Heart right ventricle (tissue), 16 donors: ENCODE measurements around the gene CCDC127. TPM values are rescaled to one million over a fixed set of nuclear protein-coding genes. Genes with fewer than 3 reads are reported as not detected.
A peak's percentile ranks its signal among the peaks of the same experiment; 100 is the strongest.
"Not testable (repeated sequence)": the region's sequence is repeated elsewhere in the genome, so short reads cannot be mapped to it uniquely, and the experiment has no call there.

ENCODE experiments used
- ATAC-seq, 8 donors: fragments of 200-7000 bp; cut with Tn5 transposase; one replicate each; pipeline ENCODE4 v1.9.1; 2020; ENCODE audit warnings: mild to moderate bottlenecking in 8 of 8, moderate library complexity in 8 of 8, moderate number of reproducible peaks in 1 of 8
- DNase-seq, 2 donors: peaks; one replicate each; pipeline ENCODE4 v3.0.0-alpha.2; 2020
- H3K27ac ChIP-seq, 10 donors: fragments of 200-600 bp; sonication (generic) in 2 of 10; one replicate each; pipeline versions ENCODE4 v1.5.0 to v1.8.0; 2020 to 2022; ENCODE audit warnings: mild to moderate bottlenecking in 3 of 10
- H3K27me3 ChIP-seq, 7 donors: fragments of 200-600 bp; one replicate each; pipeline ENCODE4 v1.8.0; 2021 to 2022; ENCODE audit warnings: mild to moderate bottlenecking in 2 of 7
- H3K36me3 ChIP-seq, 9 donors: fragments of 200-600 bp; sonication (generic) in 1 of 9; one replicate each; pipeline versions ENCODE4 v1.5.0 to v1.8.0; 2020 to 2022; ENCODE audit warnings: mild to moderate bottlenecking in 2 of 9
- H3K4me1 ChIP-seq, 9 donors: fragments of 200-600 bp; sonication (generic) in 1 of 9; one replicate each; pipeline versions ENCODE4 v1.5.0 to v1.8.0; 2020 to 2022; ENCODE audit warnings: mild to moderate bottlenecking in 4 of 9
- H3K4me3 ChIP-seq, 10 donors: fragments of 200-600 bp; sonication (generic) in 2 of 10; one replicate each; pipeline versions ENCODE4 v1.5.0 to v1.8.0; 2020 to 2022; ENCODE audit warnings: mild to moderate bottlenecking in 7 of 10, moderate library complexity in 2 of 10
- H3K9me3 ChIP-seq, 11 donors: fragments of 200-600 bp in 10 of 11; sonication (generic) in 2 of 11; one replicate each; pipeline versions ENCODE4 v1.5.0 to v1.8.0; 2013 to 2022; ENCODE audit warnings: mild to moderate bottlenecking in 2 of 11, control low read depth in 1 of 11, moderate library complexity in 1 of 11
- WGBS, 2 donors: extraction: QIAGEN DNeasy Blood & Tissue Kit; methylation state at CpG; one replicate each; pipeline ENCODE4 v1.1.7; 2013; ENCODE audit warnings: inconsistent platforms in 1 of 2; 5-methylcytosine and 5-hydroxymethylcytosine counted together
- intact Hi-C, 10 donors: fragments of 100-400 bp; cut with DNase I; formaldehyde crosslinking; loops; one replicate each; pipeline versions ENCODE4 v1.11.1 to v1.14.2; 2022
- polyA plus RNA-seq, 2 donors: library from polyadenylated mRNA; stranded (reverse); fragments of 200-250 nt; gene quantifications; one replicate each; pipeline ENCODE4 v1.2.3, GENCODE V29; 2013
- total RNA-seq, 10 donors: library from RNA; stranded (reverse); fragmentation: NEBNext Ultra II Directional in 3 of 10; extraction: Animal tissue kit (Norgen Biotek cat#: 25700) in 3 of 10; gene quantifications; one replicate each; pipeline versions ENCODE4 v1.2.1 to v1.2.4, GENCODE V29; 2021 to 2023
- TF ChIP-seq, protein P1 (sequence below), 9 donors: fragments of 200-600 bp; sonication (generic) in 2 of 9; IDR thresholded peaks; one replicate each; pipeline versions ENCODE4 v1.5.0 to v1.8.0; 2021 to 2022; ENCODE audit warnings: antibody characterized with exemption in 9 of 9, mild to moderate bottlenecking in 5 of 9, moderate library complexity in 1 of 9
- donor health status: Arrhythmogenic right ventricular cardiomyopathy.
- donor health status: ischemic (EF 13 %, LVEDD 7.1; RV severe dilation, severe dysfunction).
- donor health status: healthy with polysubstance abuse.
- donor health status: DM: no; HTN: yes; CAD: no.
- donor health status: DM: no; HTN: no; CAD: no.
- donor health status: ischemic (EF 25% LVEDD 6.9; RV normal size, moderate dysfunction).
- donor health status: ischemic (EF 25% LVEDD 5.7; RV mildly dilated, moderate dysfunction).
- donor health status: healthy.
- donor health status: DM: yes; HTN: yes; CAD: no.
- donor health status: Ischemic cardiomyopathy.
- donor health status: ischemic (EF 35%, LVEDD 5.7; RV mildly dilated, moderate dysfunction).
- donor health status: nonischemic (EF 11% LVEDD 7.7; RV severe dilation, severe dysfunction).
- donor health status: DM: yes; HTN: yes; CAD: no.
- donor health status: PGD.
- donor health status: ischemic (EF 29% LVEDD 5.4; RV normal size, mild dysfunction).
- donor health status: nonischemic (EF 23%, LVEDD 6.1; RV moderate dilation, normal function).

The CCDC127 gene
- total and polyA plus RNA-seq, 12 donors = 3.8 to 10.4 (median 7.5) TPM

DNA sequence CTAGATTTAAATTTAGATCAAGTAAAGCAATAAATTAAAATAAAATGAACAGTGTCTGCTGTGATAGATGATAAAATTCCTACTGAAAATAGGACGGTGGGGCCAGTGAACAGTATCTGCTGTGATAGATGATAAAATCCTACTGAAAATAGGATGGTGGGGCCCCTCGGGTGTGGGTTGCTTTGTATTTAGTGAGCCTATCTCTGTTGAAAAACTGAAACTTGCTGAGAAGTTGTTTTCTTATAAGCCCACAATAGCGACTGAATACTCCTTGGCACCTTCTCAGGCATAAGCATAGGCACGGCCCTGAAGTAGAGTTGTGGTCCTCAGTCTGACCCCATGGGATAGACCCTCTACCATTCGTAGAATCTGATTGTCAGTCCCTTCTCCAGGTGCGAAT lies 5.8 kb upstream of the CCDC127 start:
- WGBS, 2 donors = 45 to 64% methylated on average over 6 of the region's 6 CpGs
- ATAC-seq = no peak
- TF ChIP-seq, protein P1, sequence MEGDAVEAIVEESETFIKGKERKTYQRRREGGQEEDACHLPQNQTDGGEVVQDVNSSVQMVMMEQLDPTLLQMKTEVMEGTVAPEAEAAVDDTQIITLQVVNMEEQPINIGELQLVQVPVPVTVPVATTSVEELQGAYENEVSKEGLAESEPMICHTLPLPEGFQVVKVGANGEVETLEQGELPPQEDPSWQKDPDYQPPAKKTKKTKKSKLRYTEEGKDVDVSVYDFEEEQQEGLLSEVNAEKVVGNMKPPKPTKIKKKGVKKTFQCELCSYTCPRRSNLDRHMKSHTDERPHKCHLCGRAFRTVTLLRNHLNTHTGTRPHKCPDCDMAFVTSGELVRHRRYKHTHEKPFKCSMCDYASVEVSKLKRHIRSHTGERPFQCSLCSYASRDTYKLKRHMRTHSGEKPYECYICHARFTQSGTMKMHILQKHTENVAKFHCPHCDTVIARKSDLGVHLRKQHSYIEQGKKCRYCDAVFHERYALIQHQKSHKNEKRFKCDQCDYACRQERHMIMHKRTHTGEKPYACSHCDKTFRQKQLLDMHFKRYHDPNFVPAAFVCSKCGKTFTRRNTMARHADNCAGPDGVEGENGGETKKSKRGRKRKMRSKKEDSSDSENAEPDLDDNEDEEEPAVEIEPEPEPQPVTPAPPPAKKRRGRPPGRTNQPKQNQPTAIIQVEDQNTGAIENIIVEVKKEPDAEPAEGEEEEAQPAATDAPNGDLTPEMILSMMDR (IDR thresholded peaks at IDR 0.05) = no peak
- Histone ChIP-seq H3K36me3 (peaks cover 8 to 57% (median 48%) of the 10 kb centered on the region in 9 donors), H3K27ac (peak overlapping the region in 1 of 10 donors; percentile 4), H3K27me3 (no peaks in the 10 kb centered on the region), H3K9me3 (no peaks in the 10 kb centered on the region), H3K4me3 (no peak overlapping the region), H3K4me1 (peaks cover 3 to 54% (median 44%) of the 10 kb centered on the region in 9 donors)
- DNase-seq = no peak
- intact Hi-C loops = loop anchor here in 1 of 10 donors (10.0 kb wide), 1 partner anchor 51 kb away; the partner anchor contains the start of gene PDCD6

DNA sequence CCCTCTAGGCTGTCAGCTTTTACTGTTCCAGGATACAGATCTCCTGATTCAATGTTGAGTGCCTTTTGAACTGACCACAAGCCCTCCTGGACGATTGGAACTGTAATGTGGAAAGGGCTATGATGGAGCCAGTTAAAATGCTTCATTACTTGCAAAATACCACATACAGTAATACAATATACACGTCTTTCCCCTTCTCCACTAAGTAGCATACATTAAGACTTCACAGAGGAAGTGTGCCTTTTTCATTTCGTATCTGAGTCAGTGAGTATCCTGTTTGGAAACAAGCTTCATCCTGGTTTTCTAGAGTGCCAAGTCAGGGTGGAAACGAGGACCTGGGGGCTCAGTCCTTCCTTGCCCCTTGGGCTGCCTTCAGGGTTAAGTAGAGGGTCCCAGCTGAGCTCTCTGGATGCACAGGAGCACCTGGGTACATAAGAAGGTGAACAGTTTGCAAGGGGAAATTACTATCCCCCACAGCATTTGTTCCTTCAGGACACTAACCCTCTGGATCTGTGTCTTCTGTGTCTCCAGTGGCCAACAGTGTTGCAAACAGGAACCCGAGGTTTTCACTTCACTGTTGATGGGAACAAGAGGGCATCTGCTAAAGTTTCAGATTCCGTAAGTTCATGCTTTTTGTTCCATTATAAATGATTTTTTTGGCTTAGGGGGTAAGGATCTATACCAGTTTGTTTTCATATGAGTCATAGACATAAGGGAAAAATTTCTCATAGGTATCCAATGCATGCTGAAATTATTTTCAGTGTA lies 5.2 kb upstream of the CCDC127 start:
- not testable (repeated sequence) for H3K9me3 ChIP-seq, H3K4me3 ChIP-seq, DNase-seq, H3K27me3 ChIP-seq, H3K27ac ChIP-seq, ATAC-seq
- Histone ChIP-seq H3K4me1 (peaks cover 3 to 54% (median 44%) of the 10 kb centered on the region in 9 donors), H3K36me3 (peaks cover 5 to 50% (median 43%) of the 10 kb centered on the region in 9 donors)
- 22 to 31% methylated on average over 6 of the region's 6 CpGs for WGBS, 2 donors
- intact Hi-C loops = loop anchor here in 1 of 10 donors (10.0 kb wide), 1 partner anchor 52 kb away; the partner anchor contains the start of gene PDCD6

DNA sequence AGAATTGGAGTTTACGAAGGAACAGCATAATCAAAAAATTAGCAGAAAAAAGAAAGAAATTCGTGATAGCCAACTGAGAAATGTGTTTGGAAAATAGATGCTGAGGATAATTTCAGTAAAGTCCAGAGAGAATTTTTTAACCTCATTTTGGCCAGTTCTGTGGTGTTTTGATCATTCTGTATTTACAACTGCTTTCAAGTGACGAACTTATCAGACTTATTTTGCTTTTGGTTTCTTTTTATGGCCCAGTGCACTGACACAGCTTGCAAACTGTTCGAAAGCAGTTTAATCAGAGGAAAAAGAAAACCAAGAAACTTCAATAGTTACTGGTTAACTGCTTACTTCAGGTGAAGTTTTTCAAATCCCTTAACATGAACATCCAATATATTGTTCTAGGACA lies 2.0 kb upstream of the CCDC127 start:
- H3K36me3 ChIP-seq = peaks cover 0 to 24% (median 12%) of the 10 kb centered on the region in 9 donors
- no peaks in the 10 kb centered on the region for H3K27me3 ChIP-seq
- WGBS, 2 donors = 22 to 26% methylated on average over 4 of the region's 4 CpGs
- H3K9me3 ChIP-seq = no peaks in the 10 kb centered on the region
- no peak for DNase-seq
- peaks cover 3 to 66% (median 48%) of the 10 kb centered on the region in 9 donors for H3K4me1 ChIP-seq
- TF ChIP-seq, protein P1 (IDR thresholded peaks at IDR 0.05) = no peak
- ATAC-seq = no peak
- peak overlapping the region; percentile 69 to 100 (median 96) for H3K4me3 ChIP-seq
- intact Hi-C loops = loop anchor here in 3 of 10 donors (2.0 to 10.0 kb wide), 2 partner anchors 31 to 55 kb away; partner anchors contain the start of gene PDCD6 (in 1 of the 3)
- peak overlapping the region in 7 of 10 donors; percentile 96 to 99 (median 97) for H3K27ac ChIP-seq

DNA sequence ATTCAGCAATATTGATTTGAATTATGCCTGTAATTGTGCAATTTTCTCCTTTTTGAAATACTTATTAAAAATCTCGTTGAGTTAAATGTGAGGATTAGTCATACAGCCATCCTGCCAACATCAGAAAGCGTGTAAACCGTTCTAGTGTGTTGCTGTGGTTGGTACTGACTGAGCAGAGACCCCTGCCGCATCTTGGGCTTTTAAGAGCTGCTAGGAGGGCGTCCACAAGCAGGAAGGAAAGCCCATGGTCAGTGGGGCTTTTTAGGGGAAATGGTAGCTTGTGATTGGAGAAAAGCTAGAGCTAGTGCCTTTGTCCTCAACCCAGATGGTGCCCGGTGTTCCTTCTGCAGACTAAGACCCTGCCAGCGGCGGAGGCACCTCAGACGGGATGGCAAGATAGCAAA lies 1.5 kb upstream of the CCDC127 start:
- Histone ChIP-seq H3K4me1 (peaks cover 3 to 67% (median 48%) of the 10 kb centered on the region in 9 donors), H3K27me3 (no peaks in the 10 kb centered on the region), H3K4me3 (peak overlapping the region; percentile 69 to 100 (median 96)), H3K27ac (peak overlapping the region in 9 of 10 donors; percentile 94 to 99 (median 97)), H3K36me3 (peaks cover 0 to 24% (median 7%) of the 10 kb centered on the region in 9 donors), H3K9me3 (no peaks in the 10 kb centered on the region)
- TF ChIP-seq, protein P1 (IDR thresholded peaks at IDR 0.05) = no peak
- peak in 3 of 8 donors; percentile 7 to 20 (median 9) for ATAC-seq
- intact Hi-C loops = loop anchor here in 2 of 10 donors (2.0 kb wide), 1 partner anchor 31 kb away; no protein-coding TSS in a partner anchor
- WGBS, 2 donors = 12 to 18% methylated on average over 9 of the region's 9 CpGs
- no peak for DNase-seq
